HG03095 (cell line): Measurements from ENCODE around the gene SIRT1.
"Not testable (repeated sequence)": the region's sequence is repeated elsewhere in the genome, so short reads cannot be mapped to it uniquely, and the experiment has no call there.

Source experiments
- ATAC-seq: cut with Tn5 transposase; IDR thresholded peaks from one replicate; pipeline ENCODE4 v1.9.1; 2021; ENCODE audit warnings: moderate library complexity; ENCODE audit not compliant: unreplicated experiment

Gene SIRT1

GRCh38 chr10:67875340-67876238 lies 8.9 kb upstream of the SIRT1 start:
- ATAC-seq = no peak

- ATAC-seq = not testable (repeated sequence)
Measured at GRCh38 chr10:67877421-67877820, 7.0 kb upstream of the SIRT1 start.

DNA sequence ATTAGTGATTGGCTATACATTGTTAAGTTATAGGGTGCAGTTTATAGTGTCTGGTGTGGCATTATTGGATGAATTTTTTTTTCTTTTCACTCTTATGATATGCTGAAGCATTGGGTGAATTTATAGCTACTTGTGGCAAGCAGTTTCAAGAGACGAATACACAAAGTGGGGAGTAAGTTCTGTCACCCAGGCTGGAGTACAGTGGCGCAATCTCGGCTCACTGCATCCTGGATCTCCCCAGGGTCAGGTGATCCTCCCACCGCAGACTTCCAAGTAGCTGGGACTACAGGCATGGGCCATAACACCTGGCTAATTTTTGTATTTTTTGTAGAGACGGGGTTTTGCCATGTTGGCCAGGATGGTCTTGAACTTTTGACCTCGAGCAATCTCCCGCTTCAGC lies 6.3 kb upstream of the SIRT1 start:
- no peak for ATAC-seq

- ATAC-seq = no peak
Measured at GRCh38 chr10:67883710-67884312, 645 bp upstream of the SIRT1 start.

GRCh38 chr10:67884842-67885670 lies 600 bp downstream of the SIRT1 start:
- peak; percentile 55 for ATAC-seq

- ATAC-seq = no peak
Measured at GRCh38 chr10:67893637-67894036, 9.2 kb downstream of the SIRT1 start.

- ATAC-seq = no peak
Measured at GRCh38 chr10:67903581-67903980, 19.1 kb downstream of the SIRT1 start.

GRCh38 chr10:67912331-67912946 lies 28.0 kb downstream of the SIRT1 start:
- no peak for ATAC-seq

DNA sequence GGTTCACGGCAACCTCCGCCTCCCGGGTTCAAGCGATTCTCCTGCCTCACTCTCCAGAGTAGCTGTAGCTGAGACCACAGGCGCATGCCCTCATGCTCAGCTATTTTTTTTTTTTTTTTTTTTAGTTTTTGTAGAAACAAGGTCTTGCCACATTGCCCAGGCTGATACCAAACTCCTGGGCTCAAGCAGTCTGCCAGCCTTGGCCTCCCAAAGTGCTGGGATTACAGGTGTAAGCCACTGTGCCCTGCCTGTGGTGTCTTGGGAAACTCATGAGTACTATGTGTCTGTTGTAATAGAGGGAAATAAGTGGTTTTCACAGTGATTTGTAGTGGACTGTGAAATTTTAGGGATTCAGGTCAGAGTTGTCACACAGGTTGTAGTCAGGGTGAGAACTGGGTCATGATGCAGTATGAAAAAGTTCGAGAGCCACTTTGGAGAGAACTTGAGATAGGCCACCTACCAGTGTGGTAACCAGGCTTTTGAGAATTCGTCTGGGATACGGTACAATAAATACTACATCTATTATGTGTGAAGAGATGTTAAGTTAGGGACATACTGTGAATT lies 30.4 kb downstream of the SIRT1 start:
- no peak for ATAC-seq

DNA sequence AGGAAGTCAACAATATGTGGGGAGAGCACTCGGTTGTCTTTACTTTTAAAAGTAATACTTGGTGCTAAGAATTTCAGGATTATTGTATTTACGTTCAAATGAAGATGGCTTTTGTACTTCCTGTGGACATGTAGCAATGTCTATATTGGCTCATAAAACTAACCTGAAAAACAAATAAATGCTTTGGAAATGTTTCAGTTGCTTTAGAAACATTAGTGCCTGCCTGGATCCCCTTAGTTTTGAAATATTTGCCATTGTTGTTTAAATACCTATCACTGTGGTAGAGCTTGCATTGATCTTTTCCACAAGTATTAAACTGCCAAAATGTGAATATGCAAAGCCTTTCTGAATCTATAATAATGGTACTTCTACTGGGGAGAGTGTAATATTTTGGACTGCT lies 32.7 kb downstream of the SIRT1 start:
- no peak for ATAC-seq

GRCh38 chr10:67917679-67918078 lies 33.2 kb downstream of the SIRT1 start:
- no peak for ATAC-seq

DNA sequence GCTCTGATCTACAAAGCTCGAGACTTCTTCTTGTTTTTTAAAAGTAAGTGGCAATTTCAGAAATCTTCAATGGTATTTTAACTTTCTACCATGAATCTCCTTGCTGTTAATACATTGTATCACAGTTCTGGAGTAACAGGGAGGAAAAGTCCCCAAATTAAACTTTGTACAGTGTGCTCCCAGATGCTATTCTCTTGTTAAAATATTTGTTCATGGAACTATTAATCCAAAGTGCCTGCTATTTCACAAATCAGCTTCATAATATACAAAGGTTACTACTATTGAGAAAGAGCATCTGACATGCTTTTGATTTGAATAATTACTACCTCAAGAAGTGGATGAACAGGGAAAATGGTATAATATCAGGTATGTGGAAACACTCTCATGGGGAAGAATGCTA lies 36.6 kb downstream of the SIRT1 start:
- ATAC-seq = no peak

GRCh38 chr10:67923551-67923950 lies 39.1 kb downstream of the SIRT1 start:
- no peak for ATAC-seq

DNA sequence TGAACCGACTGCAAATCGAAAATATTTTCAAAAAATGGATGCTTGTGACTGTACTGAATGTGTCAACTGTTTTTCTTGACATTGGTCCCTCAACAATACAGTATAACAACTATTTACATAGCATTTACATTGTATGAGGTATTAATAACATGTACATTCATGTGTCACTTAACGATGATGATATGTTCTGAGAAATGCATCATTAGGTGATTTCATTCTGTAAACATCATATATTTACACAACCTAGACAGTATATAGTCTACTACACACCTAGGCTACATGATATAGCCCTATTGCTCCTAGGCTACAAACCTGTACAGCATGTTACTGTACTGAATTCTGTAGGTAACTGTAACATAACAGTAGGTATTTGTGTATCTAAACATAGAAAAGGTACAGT lies 39.7 kb downstream of the SIRT1 start:
- ATAC-seq = no peak

DNA sequence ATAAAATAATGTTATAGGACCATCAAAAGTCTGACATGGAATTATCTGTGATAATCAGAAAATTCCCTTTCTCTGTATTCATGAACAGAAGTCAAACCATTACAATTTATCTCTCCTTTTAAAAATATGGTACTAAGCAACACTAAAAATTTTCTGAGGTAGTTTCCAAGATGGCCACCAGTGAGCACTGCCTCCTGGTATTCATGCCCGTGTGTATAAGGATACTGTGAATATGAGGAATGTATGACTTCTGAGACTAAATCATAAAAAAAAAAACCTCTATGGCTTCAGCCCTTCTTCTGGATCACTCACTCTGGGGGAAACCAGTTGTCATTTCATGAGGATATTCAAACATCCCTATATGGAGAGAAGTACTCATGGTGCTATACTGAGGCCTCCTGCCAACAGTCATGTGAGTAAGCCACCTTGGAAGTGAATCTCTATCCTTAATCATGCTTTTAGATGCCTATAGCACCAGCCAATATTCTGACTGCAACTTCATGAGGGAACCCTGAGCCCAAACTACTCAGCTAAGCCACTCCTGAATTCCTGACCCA lies 41.1 kb downstream of the SIRT1 start:
- no peak for ATAC-seq

DNA sequence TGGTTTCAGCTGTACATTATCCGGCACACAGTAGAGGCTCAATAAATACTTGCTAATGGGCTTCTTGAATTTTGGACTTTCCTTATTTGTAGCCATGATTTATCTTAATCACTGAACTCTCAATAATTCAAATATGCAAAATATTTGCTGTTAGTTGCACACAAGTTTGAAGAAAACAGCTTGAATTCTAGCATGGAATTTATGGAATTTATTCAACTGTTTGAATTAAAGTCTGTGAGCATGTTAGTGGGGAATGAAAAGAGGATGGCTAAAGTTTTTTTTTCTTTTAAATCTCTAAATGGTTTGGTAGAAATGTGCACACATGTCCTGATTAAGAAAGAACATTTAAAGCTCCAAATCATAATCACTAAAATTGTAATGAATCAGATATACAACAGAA lies 42.5 kb downstream of the SIRT1 start:
- no peak for ATAC-seq

- ATAC-seq = no peak
Measured at GRCh38 chr10:67933199-67933598, 48.7 kb downstream of the SIRT1 start.

- no peak for ATAC-seq
Measured at GRCh38 chr10:67934336-67934735, 49.9 kb downstream of the SIRT1 start.

DNA sequence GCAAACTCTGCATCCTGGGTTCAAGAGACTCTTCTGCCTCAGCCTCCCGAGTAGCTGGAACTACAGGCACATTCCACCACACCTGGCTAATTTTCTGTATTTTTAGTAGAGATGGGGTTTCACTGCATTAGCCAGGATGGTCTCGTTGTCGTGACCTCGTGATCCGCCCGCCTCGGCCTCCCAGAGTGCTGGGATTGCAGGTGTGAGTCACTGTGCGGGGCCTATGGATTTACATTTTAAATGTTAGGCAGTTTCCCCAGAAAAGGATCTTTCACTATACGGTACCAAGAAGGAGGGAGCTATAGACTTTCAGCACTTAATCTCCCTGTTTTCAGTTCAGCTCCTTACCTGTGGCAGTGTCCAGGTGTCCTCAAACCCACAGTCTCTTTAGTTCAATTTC lies 50.8 kb downstream of the SIRT1 start:
- no peak for ATAC-seq

DNA sequence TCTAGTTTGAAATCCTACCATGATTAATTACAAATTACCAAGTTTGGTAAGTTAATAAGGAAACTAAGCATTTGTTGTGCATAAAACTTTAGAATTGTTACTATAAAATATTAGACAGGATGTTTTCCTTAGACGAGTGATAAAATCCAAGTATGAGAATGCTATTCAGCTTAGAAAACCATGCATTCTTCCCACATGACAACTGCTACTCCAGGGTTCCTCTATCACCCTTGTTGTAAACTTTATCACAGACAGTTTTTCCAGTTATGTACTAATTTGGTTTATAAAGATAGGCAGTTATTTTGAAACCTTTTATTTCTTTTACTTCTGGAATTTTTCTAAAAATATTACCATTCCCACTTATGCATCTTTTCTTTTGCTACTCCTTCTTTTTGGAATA lies 52.0 kb downstream of the SIRT1 start:
- ATAC-seq = no peak

GRCh38 chr10:67943917-67944316 lies 59.5 kb downstream of the SIRT1 start:
- ATAC-seq = no peak
